Prostate gland (tissue), 2 donors: ENCODE results near the gene PAX8. TPM values are rescaled to one million over a fixed set of nuclear protein-coding genes. Genes with fewer than 3 reads are reported as not detected.

ENCODE experiments used
- DNase-seq: peaks from one replicate; pipeline ENCODE4 v3.0.0-alpha.2; 2019; ENCODE audit warnings: low spot score
- H3K27ac ChIP-seq, 2 donors: fragments of 200-600 bp; sonication (generic); 2 replicates each; pipeline ENCODE4 v1.5.1; 2017 to 2019
- H3K27me3 ChIP-seq: fragments of 200-600 bp; sonication (generic); replicated peaks from 2 replicates; pipeline ENCODE4 v1.5.1; 2019; ENCODE audit not compliant: insufficient read depth
- H3K36me3 ChIP-seq, 2 donors: fragments of 200-600 bp; sonication (generic); 1 replicate in 1 of 2; 2 replicates in 1 of 2; pipeline versions ENCODE4 v1.5.1 to v1.8.1; 2017 to 2019
- H3K4me1 ChIP-seq: fragments of 200-600 bp; sonication (generic); replicated peaks from 2 replicates; pipeline ENCODE4 v1.5.1; 2019
- H3K4me3 ChIP-seq, 2 donors: fragments of 200-600 bp; sonication (generic); 2 replicates each; pipeline ENCODE4 v1.5.1; 2017 to 2019
- H3K9me3 ChIP-seq: fragments of 200-600 bp; sonication (generic); 2 replicates; pipeline ENCODE4 v1.5.1; 2017
- CTCF ChIP-seq, 4 experiments: fragments of 200-600 bp in 2 of 4; fragments of 450-650 bp in 2 of 4; sonication (generic) in 2 of 4; IDR thresholded peaks; 1 replicate in 3 of 4; 2 replicates in 1 of 4; pipeline ENCODE4 v1.5.1; 2016 to 2019; ENCODE audit warnings: antibody characterized with exemption in 4 of 4, mild to moderate bottlenecking in 2 of 4, moderate library complexity in 2 of 4
- POLR2A ChIP-seq: fragments of 450-650 bp; IDR thresholded peaks from one replicate; pipeline ENCODE4 v1.6.1; 2016; ENCODE audit warnings: antibody characterized with exemption, mild to moderate bottlenecking
- POLR2AphosphoS5 ChIP-seq: sonication (generic); formaldehyde crosslinking; IDR thresholded peaks from one replicate; pipeline ENCODE4 v1.6.1; 2017; ENCODE audit warnings: antibody characterized with exemption
- WGBS: methylation state at CpG from one replicate; pipeline ENCODE4 v1.1.5; 2018; 5-methylcytosine and 5-hydroxymethylcytosine counted together
- intact Hi-C: fragments of 100-400 bp; cut with DNase I; formaldehyde crosslinking; loops from one replicate; pipeline ENCODE4 v1.14.2; 2022
- total RNA-seq, 2 donors: library from RNA; depleted of rRNA; stranded (reverse); fragments of >200 nt; gene quantifications; one replicate each; pipeline ENCODE4 v1.1.0, GENCODE V29; 2016

The PAX8 gene
- total RNA-seq, 2 donors from 2014 or later: 1.0 to 3.8 TPM

- Histone ChIP-seq H3K4me3 (no peak overlapping the region), H3K4me1 (no peaks in the 10 kb centered on the region), H3K36me3 (no peaks in the 10 kb centered on the region), H3K27me3 (peaks cover 23% of the 10 kb centered on the region), H3K9me3 (no peaks in the 10 kb centered on the region), H3K27ac (no peak overlapping the region)
- intact Hi-C loops: no loop called here
- WGBS: 13% methylated on average over 43 of the region's 56 CpGs
- no peak for DNase-seq
- TF ChIP-seq POLR2A (no peak), CTCF (IDR thresholded peaks at IDR 0.05) (no peak), POLR2AphosphoS5 (no peak)
These were observed 1.1 kb downstream of the PAX8 start for GRCh38 chr2:113277474-113278072.

GRCh38 chr2:113276761-113277425 is 1.8 kb downstream of the PAX8 start:
- TF ChIP-seq POLR2A (no peak), CTCF (IDR thresholded peaks at IDR 0.05) (no peak), POLR2AphosphoS5 (no peak)
- Histone ChIP-seq H3K27ac (no peak overlapping the region), H3K4me1 (no peaks in the 10 kb centered on the region), H3K27me3 (peaks cover 23% of the 10 kb centered on the region), H3K9me3 (no peaks in the 10 kb centered on the region), H3K36me3 (no peaks in the 10 kb centered on the region), H3K4me3 (no peak overlapping the region)
- intact Hi-C loops: no loop called here
- 8% methylated on average over 34 of the region's 41 CpGs for WGBS
- no peak for DNase-seq

GRCh38 chr2:113276216-113276760 is 2.4 kb downstream of the PAX8 start:
- Histone ChIP-seq H3K4me1 (no peaks in the 10 kb centered on the region), H3K9me3 (no peaks in the 10 kb centered on the region), H3K36me3 (no peaks in the 10 kb centered on the region), H3K27ac (no peak overlapping the region), H3K27me3 (peaks cover 23% of the 10 kb centered on the region), H3K4me3 (no peak overlapping the region)
- 21% methylated on average over 18 of the region's 18 CpGs for WGBS
- DNase-seq: no peak
- intact Hi-C loops: no loop called here
- TF ChIP-seq POLR2AphosphoS5: no peak
- no peak for TF ChIP-seq CTCF (IDR thresholded peaks at IDR 0.05)
- TF ChIP-seq POLR2A: no peak

- H3K36me3 ChIP-seq: no peaks in the 10 kb centered on the region
- no peak for DNase-seq
- H3K9me3 ChIP-seq: no peaks in the 10 kb centered on the region
- no peak for TF ChIP-seq POLR2A
- no peak for TF ChIP-seq CTCF (IDR thresholded peaks at IDR 0.05)
- no peak for TF ChIP-seq POLR2AphosphoS5
- H3K4me3 ChIP-seq: no peak overlapping the region
- intact Hi-C loops: no loop called here
- no peaks in the 10 kb centered on the region for H3K4me1 ChIP-seq
- no peak overlapping the region for H3K27ac ChIP-seq
- peaks cover 23% of the 10 kb centered on the region for H3K27me3 ChIP-seq
- 16% methylated on average over 38 of the region's 38 CpGs for WGBS
These were observed 3.0 kb downstream of the PAX8 start for GRCh38 chr2:113275556-113276215.
